Cardiac fibroblast (primary cell): ENCODE data around the gene MPI.
A peak's percentile ranks its signal among the peaks of the same experiment; 100 is the strongest.

Source experiments
- DNase-seq, 2 donors: peaks; one replicate each; pipeline versions ENCODE4 v3.0.0 to v3.0.0-alpha.2; 2010; ENCODE audit warnings: low read depth in 2 of 2
- H3K4me3 ChIP-seq, 2 donors: replicated peaks in 1 of 2; 1 replicate in 1 of 2; 2 replicates in 1 of 2; pipeline ENCODE4 v1.5.1; 2011; ENCODE audit warnings: low read depth in 2 of 2, low read length in 2 of 2, mild to moderate bottlenecking in 2 of 2, moderate library complexity in 1 of 2
- CTCF ChIP-seq: IDR thresholded peaks from one replicate; pipeline ENCODE4 v1.5.1; 2011; ENCODE audit warnings: low read depth, mild to moderate bottlenecking, low read length, inconsistent platforms

Gene MPI

DNA sequence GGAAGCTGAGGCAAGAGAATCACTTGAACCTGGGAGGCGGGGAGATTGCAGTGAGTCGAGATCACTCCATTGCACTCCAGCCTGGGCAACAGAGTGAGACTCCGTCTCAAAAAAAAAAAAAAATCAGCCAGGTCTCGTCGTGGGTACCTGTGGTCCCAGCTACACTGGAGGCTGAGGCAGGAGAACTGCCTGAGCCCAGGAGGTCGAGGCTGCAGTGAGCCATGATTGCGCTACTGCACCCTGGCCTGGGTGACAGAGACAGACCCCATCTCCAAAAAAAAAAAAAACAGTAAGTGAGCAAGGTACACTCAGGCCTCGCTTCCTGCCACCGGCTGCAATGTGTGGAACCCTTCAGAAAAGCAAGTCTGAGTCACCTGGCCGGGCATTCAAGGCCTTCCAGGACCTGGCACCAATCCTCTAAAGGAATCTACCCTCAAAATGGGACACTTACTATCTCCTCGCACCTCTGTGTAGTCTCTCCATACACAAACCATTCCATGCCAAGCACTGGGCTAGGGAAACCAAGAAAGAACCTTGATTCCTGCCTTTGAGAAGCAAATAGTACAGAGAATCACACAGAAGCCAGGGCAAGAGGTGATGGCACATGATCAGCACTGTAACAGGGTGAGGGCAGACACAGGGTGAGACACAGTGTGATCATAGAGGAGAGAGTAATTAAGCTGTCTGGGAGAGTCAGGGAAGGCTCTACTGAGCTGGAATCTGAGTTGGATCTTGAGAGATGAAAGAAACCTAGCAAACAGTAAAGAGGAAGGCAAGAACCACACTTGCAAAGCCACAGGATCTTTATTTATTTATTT is 26.4 kb upstream of the MPI start:
- TF ChIP-seq CTCF = no peak
- DNase-seq = peak in 1 of 2 donors; percentile 40
- H3K4me3 ChIP-seq = no peak overlapping the region

GRCh38 chr15:74864296-74864695 is 25.5 kb upstream of the MPI start:
- no peak for DNase-seq
- TF ChIP-seq CTCF = no peak

DNA sequence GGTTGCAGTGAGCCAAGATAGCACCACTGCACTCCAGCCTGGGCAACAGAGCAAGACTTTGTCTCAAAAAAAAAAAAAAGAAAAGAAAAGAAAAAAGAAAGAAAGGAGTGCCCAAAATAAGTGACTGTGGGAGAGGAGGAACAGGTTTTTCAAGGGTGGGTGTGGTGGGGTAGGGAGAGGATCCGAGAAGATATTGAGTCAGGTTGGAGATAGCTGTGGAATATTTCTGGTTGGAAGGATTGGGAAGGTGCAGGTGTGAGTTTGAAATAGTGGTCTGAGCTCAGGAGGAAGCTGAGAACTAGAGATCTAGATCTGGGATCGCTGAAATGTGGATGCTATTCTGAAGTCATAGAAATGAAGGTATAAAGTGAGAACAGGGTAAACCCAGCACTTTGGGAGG is 24.5 kb upstream of the MPI start:
- no peak for TF ChIP-seq CTCF
- DNase-seq = no peak
- no peak overlapping the region for H3K4me3 ChIP-seq

More at GRCh38 chr15:74864296-74864695, 25.5 kb upstream of the MPI start:
- H3K4me3 ChIP-seq = no peak overlapping the region

GRCh38 chr15:74866090-74866489 is 23.8 kb upstream of the MPI start:
- peak; percentile 49 to 73 for DNase-seq
- H3K4me3 ChIP-seq = no peak overlapping the region
- TF ChIP-seq CTCF = no peak

- no peak for TF ChIP-seq CTCF
- no peak overlapping the region for H3K4me3 ChIP-seq
- DNase-seq = no peak
Measured at GRCh38 chr15:74867466-74868038, 22.3 kb upstream of the MPI start.

- DNase-seq = no peak
- no peak overlapping the region for H3K4me3 ChIP-seq
- no peak for TF ChIP-seq CTCF
Measured at GRCh38 chr15:74868059-74868458, 21.8 kb upstream of the MPI start.
